Gastrocnemius medialis (tissue), 4 donors: ENCODE data around the gene TMEM175.

Experiments
- CTCF ChIP-seq, 5 experiments: fragments of 450-650 bp in 3 of 5; fragments of 200-600 bp in 2 of 5; sonication (generic) in 2 of 5; IDR thresholded peaks in 4 of 5; conservative IDR thresholded peaks in 1 of 5; 1 replicate in 4 of 5; 2 replicates in 1 of 5; pipeline ENCODE4 v1.5.1; 2016 to 2019; ENCODE audit warnings: antibody characterized with exemption in 5 of 5, mild to moderate bottlenecking in 3 of 5, moderate library complexity in 3 of 5
- POLR2A ChIP-seq, 2 donors: fragments of 450-650 bp; IDR thresholded peaks; one replicate each; pipeline ENCODE4 v1.6.1; 2017; ENCODE audit warnings: antibody characterized with exemption in 2 of 2, mild to moderate bottlenecking in 2 of 2, moderate library complexity in 2 of 2

- TF ChIP-seq CTCF (IDR thresholded peaks at IDR 0.05 in 4 of 5, conservative IDR thresholded peaks at IDR 0.05 in 1 of 5) (no peak), POLR2A (IDR thresholded peaks at IDR 0.05) (no peak)
Observed at GRCh38 chr4:987624-988513, 55.6 kb downstream of the TMEM175 start.
